IMR-90 (cell line): ENCODE results near the gene SP7. TPM values are rescaled to one million over a fixed set of nuclear protein-coding genes. Genes with fewer than 3 reads are reported as not detected.
A peak's percentile ranks its signal among the peaks of the same experiment; 100 is the strongest.

Experiments used
- ATAC-seq: fragments of 200-7000 bp; cut with Tn5 transposase; 2 replicates; pipeline ENCODE4 v1.9.1; 2020; ENCODE audit warnings: low read depth, mild to moderate bottlenecking, moderate library complexity
- BruUV-seq: library from RNA; stranded (reverse); fragments of 400-500 nt; replicated peaks from 2 replicates; lab custom pipeline; 2021; lab: Mats Ljungman, UMichigan
- CTCF ChIA-PET: fragments of 300-600 bp; formaldehyde crosslinking; extraction: SDS; loops from one replicate; lab custom pipeline; 2021; ENCODE audit warnings: antibody characterized with exemption; lab: Yijun Ruan, JAX
- POLR2A ChIA-PET: fragments of 300-600 bp; sonication (Branson Sonifier 250); formaldehyde crosslinking; loops from one replicate; lab custom pipeline; 2022; ENCODE audit warnings: antibody characterized with exemption; ENCODE audit not compliant: unreplicated experiment; lab: Charles Lee
- DNase-seq: peaks from one replicate; pipeline ENCODE4 v3.0.0; 2013
- H2AFZ ChIP-seq: replicated peaks from 2 replicates; pipeline ENCODE3; 2013; ENCODE audit warnings: low read length, mild to moderate bottlenecking; ENCODE audit not compliant: poor library complexity
- H2AK5ac ChIP-seq: 2 replicates; pipeline ENCODE4 v1.6.1; 2013; ENCODE audit warnings: low read depth, low read length, inconsistent platforms
- H2AK9ac ChIP-seq: replicated peaks from 2 replicates; pipeline ENCODE3; 2013; ENCODE audit warnings: mild to moderate bottlenecking, low read depth, low read length, moderate library complexity; ENCODE audit not compliant: poor library complexity
- H2BK120ac ChIP-seq: 2 replicates; pipeline ENCODE4 v1.6.1; 2013; ENCODE audit warnings: low read depth, low read length, inconsistent platforms
- H2BK15ac ChIP-seq: 3 replicates; pipeline ENCODE4 v1.6.1; 2013; ENCODE audit warnings: low read depth, low read length, inconsistent platforms
- H2BK20ac ChIP-seq: 2 replicates; pipeline ENCODE4 v1.6.1; 2013; ENCODE audit warnings: low read depth, mild to moderate bottlenecking, inconsistent platforms, low read length, moderate library complexity
- H2BK5ac ChIP-seq: 2 replicates; pipeline ENCODE4 v1.6.1; 2013; ENCODE audit warnings: mild to moderate bottlenecking, low read depth, low read length, inconsistent platforms; ENCODE audit not compliant: poor library complexity, severe bottlenecking
- H3K14ac ChIP-seq: replicated peaks from 2 replicates; pipeline ENCODE4 v1.6.1; 2013; ENCODE audit warnings: low read depth, low read length, inconsistent platforms
- H3K18ac ChIP-seq: 2 replicates; pipeline ENCODE4 v1.6.1; 2013; ENCODE audit warnings: low read depth, low read length, control low read depth
- H3K23ac ChIP-seq: 2 replicates; pipeline ENCODE4 v1.6.1; 2013; ENCODE audit warnings: low read depth, low read length, inconsistent platforms
- H3K27ac ChIP-seq: 2 replicates; pipeline ENCODE4 v1.5.1; 2013; ENCODE audit warnings: mild to moderate bottlenecking, control low read depth, low read length; ENCODE audit not compliant: insufficient read depth
- H3K27me3 ChIP-seq: 2 replicates; pipeline ENCODE4 v1.6.1; 2013; ENCODE audit warnings: low read length; ENCODE audit not compliant: control insufficient read depth, insufficient read depth
- H3K36me3 ChIP-seq: 2 replicates; pipeline ENCODE4 v1.6.1; 2013; ENCODE audit warnings: low read length, mixed read lengths; ENCODE audit not compliant: control insufficient read depth, insufficient read depth
- H3K4ac ChIP-seq: 2 replicates; pipeline ENCODE4 v1.6.1; 2013; ENCODE audit warnings: low read depth, low read length, inconsistent platforms
- H3K4me1 ChIP-seq: 2 replicates; pipeline ENCODE4 v1.6.1; 2013; ENCODE audit warnings: low read length, mixed read lengths; ENCODE audit not compliant: control insufficient read depth, insufficient read depth
- H3K4me2 ChIP-seq: 2 replicates; pipeline ENCODE4 v1.6.1; 2013; ENCODE audit warnings: low read depth, mild to moderate bottlenecking, control low read depth, low read length, moderate library complexity
- H3K4me3 ChIP-seq: 2 replicates; pipeline ENCODE4 v1.5.1; 2013; ENCODE audit warnings: low read depth, mild to moderate bottlenecking, control low read depth, low read length, moderate library complexity; ENCODE audit not compliant: insufficient read depth
- H3K56ac ChIP-seq: 2 replicates; pipeline ENCODE4 v1.6.1; 2013; ENCODE audit warnings: low read length, inconsistent platforms; ENCODE audit not compliant: insufficient read depth; ENCODE audit errors: extremely low read depth
- H3K79me1 ChIP-seq, 2 experiments: 2 replicates each; pipeline ENCODE4 v1.6.1; 2013; ENCODE audit warnings: low read length in 2 of 2, inconsistent platforms in 1 of 2, low read depth in 1 of 2
- H3K9ac ChIP-seq: 2 replicates; pipeline ENCODE4 v1.6.1; 2013; ENCODE audit warnings: low read depth, low read length, control low read depth
- H3K9me1 ChIP-seq: 2 replicates; pipeline ENCODE4 v1.6.1; 2013; ENCODE audit warnings: low read length, inconsistent platforms; ENCODE audit not compliant: insufficient read depth
- H3K9me3 ChIP-seq: 2 replicates; pipeline ENCODE4 v1.6.1; 2013; ENCODE audit warnings: low read length; ENCODE audit not compliant: control insufficient read depth, insufficient read depth
- H4K20me1 ChIP-seq: 2 replicates; pipeline ENCODE4 v1.6.1; 2013; ENCODE audit warnings: low read length, inconsistent platforms; ENCODE audit not compliant: insufficient read depth
- H4K5ac ChIP-seq: 2 replicates; pipeline ENCODE4 v1.6.1; 2013; ENCODE audit warnings: mild to moderate bottlenecking, low read depth, low read length, control low read depth
- H4K8ac ChIP-seq, 2 experiments: 2 replicates each; pipeline ENCODE4 v1.6.1; 2013; ENCODE audit warnings: low read depth in 2 of 2, low read length in 2 of 2, control low read depth in 1 of 2, inconsistent platforms in 1 of 2
- H4K91ac ChIP-seq: 2 replicates; pipeline ENCODE4 v1.6.1; 2013; ENCODE audit warnings: low read depth, low read length, inconsistent platforms; ENCODE audit not compliant: insufficient read depth
- CEBPB ChIP-seq: IDR thresholded peaks from 2 replicates; pipeline ENCODE4 v1.6.1; 2012; ENCODE audit warnings: low read depth, low read length, improper control_type of control experiment
- CTCF ChIP-seq: conservative IDR thresholded peaks from 2 replicates; pipeline ENCODE4 v1.5.1; 2012; ENCODE audit warnings: mild to moderate bottlenecking, low read depth, low read length, improper control_type of control experiment
- FOS ChIP-seq: fragments of 150-350 bp; IDR thresholded peaks from 2 replicates; pipeline ENCODE4 v1.6.1; 2016; ENCODE audit warnings: low read depth, low read length
- WGBS, 2 experiments: methylation state at CpG; one replicate each; pipeline versions ENCODE4 v1.1.5 to v1.1.7; 2013; ENCODE audit warnings: missing lambda C conversion rate in 2 of 2; ENCODE audit not compliant: insufficient read length in 1 of 2; ENCODE audit errors: extremely low coverage in 2 of 2; 5-methylcytosine and 5-hydroxymethylcytosine counted together
- dilution Hi-C: fragments of 300-500 bp; cut with HindIII; formaldehyde crosslinking; loops from one replicate; pipeline ENCODE4 v1.14.3; 2018; ENCODE audit warnings: low sequenced_read_pairs; ENCODE audit not compliant: unreplicated experiment
- in situ Hi-C: fragments of 300-500 bp; cut with MboI; formaldehyde crosslinking; loops from 3 replicates; pipeline ENCODE4 v1.14.3; 2019; ENCODE audit warnings: low sequenced_read_pairs, inconsistent platforms, mixed read lengths
- intact Hi-C: fragments of 100-400 bp; cut with micrococcal nuclease; formaldehyde crosslinking; loops from 2 replicates; pipeline ENCODE4 v1.10.0; 2022
- polyA plus RNA-seq, 3 experiments: library from polyadenylated mRNA; depleted of rRNA; stranded (reverse); fragments of >200 nt; gene quantifications; 2 replicates each; pipeline ENCODE4 v1.2.3, GENCODE V29; 2012; ENCODE audit warnings: low replicate concordance in 1 of 3
- total RNA-seq: library from RNA; depleted of rRNA; stranded (reverse); fragments of >200 nt; gene quantifications from 2 replicates; pipeline ENCODE4 v1.2.3, GENCODE V29; 2012

Gene SP7
- total and polyA plus RNA-seq, 2 of the 4 experiments (the other 2 are of a cell fraction) = not detected

- peaks cover 16% of the 10 kb centered on the region for H3K9me1 ChIP-seq
- TF ChIP-seq CTCF (no peak), FOS (peak; percentile 13; the same call in 1 of the 2 replicates), CEBPB (peak; percentile 93)
- peaks cover 17 to 31% of the 10 kb centered on the region in 2 experiments for H3K79me1 ChIP-seq
- peak overlapping the region; percentile 69 for H3K14ac ChIP-seq
- H4K20me1 ChIP-seq = peaks cover 14% of the 10 kb centered on the region; the same call in 1 of the 2 replicates
- peak overlapping the region; percentile 91 for H2AK9ac ChIP-seq
- DNase-seq = peak; percentile 57
- H3K4me2 ChIP-seq = peak overlapping the region; percentile 84
- H3K18ac ChIP-seq = peak overlapping the region; percentile 48
- H3K36me3 ChIP-seq = peaks cover 20% of the 10 kb centered on the region
- H2BK15ac ChIP-seq = peak overlapping the region; percentile 69; the same call in 2 of the 3 replicates
- H2BK20ac ChIP-seq = peak overlapping the region; percentile 45; the same call in 1 of the 2 replicates
- in situ Hi-C loops = no loop called here
- WGBS, 2 experiments = 0% methylated on average over 5 of the region's 21 CpGs; no CpG with 5 or more reads in 1 of the 2 experiments
- peak overlapping the region; percentile 17 to 91 for H4K8ac ChIP-seq
- peak overlapping the region; percentile 86 for H3K4ac ChIP-seq
- no TSS peak for BruUV-seq
- ChIA-PET POLR2A (interaction anchor here (0.5 to 0.6 kb wide), 2 partner anchors 8 to 26 kb away, joined by 3 to 4 read pairs; no protein-coding TSS in a partner anchor), CTCF (interaction anchor here (1.0 to 2.4 kb wide), 2 partner anchors 29 kb away, joined by 3 to 8 read pairs; no protein-coding TSS in a partner anchor)
- peak overlapping the region; percentile 41 for H3K4me3 ChIP-seq
- dilution Hi-C loops = no loop called here
- H2AFZ ChIP-seq = no peak overlapping the region
- peak overlapping the region; percentile 89 for H2BK5ac ChIP-seq
- H4K5ac ChIP-seq = peak overlapping the region; percentile 69
- peak overlapping the region; percentile 83 for H3K27ac ChIP-seq
- H2BK120ac ChIP-seq = peak overlapping the region; percentile 81
- peak overlapping the region; percentile 81 for H4K91ac ChIP-seq
- no peaks in the 10 kb centered on the region for H3K9me3 ChIP-seq
- intact Hi-C loops = loop anchor here (1.0 to 2.0 kb wide), 2 partner anchors 40 to 70 kb away; no protein-coding TSS in a partner anchor
- peaks cover 16% of the 10 kb centered on the region for H3K4me1 ChIP-seq
- ATAC-seq = no peak
- H3K27me3 ChIP-seq = no peaks in the 10 kb centered on the region
- H3K56ac ChIP-seq = peak overlapping the region; percentile 76
- peak overlapping the region; percentile 68 for H3K9ac ChIP-seq
- H2AK5ac ChIP-seq = peak overlapping the region; percentile 92
- peak overlapping the region; percentile 67; the same call in 1 of the 2 replicates for H3K23ac ChIP-seq
Observed at GRCh38 chr12:53380794-53381730, 44.9 kb upstream of the SP7 start.
